ENCODE results near the gene PAAF1.

The PAAF1 gene

DNA sequence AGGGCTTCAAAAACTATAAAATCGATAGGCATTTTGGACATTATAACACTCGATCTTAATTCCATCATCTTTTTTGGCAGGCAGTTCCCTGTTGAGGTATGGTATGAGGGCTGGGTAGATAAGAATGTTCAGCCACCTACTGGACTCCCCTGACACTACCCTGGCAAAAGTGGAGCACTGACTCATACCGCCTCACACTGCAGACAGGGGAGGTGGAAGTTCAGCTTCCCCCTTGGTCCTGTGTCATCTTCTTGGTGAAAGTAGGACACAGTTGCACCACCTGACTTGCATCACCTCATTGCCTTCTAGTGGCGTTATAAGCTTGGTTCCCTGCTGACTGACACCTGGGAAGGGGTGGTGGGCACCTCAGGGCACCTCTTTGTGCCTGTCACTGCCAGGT, 30.4 kb downstream of the PAAF1 start:
- no peak overlapping the region for H3K4me3 ChIP-seq (ENCODE audit: low read length)
- peak; percentile 23 for DNase-seq (ENCODE audit: low read depth)
- TF ChIP-seq, protein P1, sequence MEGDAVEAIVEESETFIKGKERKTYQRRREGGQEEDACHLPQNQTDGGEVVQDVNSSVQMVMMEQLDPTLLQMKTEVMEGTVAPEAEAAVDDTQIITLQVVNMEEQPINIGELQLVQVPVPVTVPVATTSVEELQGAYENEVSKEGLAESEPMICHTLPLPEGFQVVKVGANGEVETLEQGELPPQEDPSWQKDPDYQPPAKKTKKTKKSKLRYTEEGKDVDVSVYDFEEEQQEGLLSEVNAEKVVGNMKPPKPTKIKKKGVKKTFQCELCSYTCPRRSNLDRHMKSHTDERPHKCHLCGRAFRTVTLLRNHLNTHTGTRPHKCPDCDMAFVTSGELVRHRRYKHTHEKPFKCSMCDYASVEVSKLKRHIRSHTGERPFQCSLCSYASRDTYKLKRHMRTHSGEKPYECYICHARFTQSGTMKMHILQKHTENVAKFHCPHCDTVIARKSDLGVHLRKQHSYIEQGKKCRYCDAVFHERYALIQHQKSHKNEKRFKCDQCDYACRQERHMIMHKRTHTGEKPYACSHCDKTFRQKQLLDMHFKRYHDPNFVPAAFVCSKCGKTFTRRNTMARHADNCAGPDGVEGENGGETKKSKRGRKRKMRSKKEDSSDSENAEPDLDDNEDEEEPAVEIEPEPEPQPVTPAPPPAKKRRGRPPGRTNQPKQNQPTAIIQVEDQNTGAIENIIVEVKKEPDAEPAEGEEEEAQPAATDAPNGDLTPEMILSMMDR (conservative IDR thresholded peaks at IDR 0.05; ENCODE audit: low read length): peak; percentile 26

DNA sequence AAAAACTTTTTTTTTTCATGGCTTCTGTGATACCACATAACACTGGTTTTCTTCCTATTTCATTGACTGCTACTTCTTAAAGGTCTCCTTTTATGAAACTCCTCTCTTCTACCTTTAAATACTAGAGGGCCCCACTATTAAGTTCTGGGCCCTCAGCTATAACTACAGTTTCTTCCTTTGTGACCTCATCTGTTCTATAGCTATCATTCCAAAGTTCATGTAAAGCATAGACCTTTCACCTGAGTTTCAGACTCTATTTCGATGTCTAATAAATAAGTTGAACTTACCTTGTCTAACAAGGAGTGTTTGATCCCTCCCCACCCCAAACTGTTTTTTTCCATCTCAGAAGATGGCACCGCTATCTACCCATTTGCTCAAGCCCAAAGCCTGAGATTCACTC, 35.2 kb downstream of the PAAF1 start:
- DNase-seq (ENCODE audit: low read depth): no peak
- TF ChIP-seq, protein P1 (conservative IDR thresholded peaks at IDR 0.05; ENCODE audit: low read length): no peak
- H3K4me3 ChIP-seq (ENCODE audit: low read length): no peak overlapping the region

DNA sequence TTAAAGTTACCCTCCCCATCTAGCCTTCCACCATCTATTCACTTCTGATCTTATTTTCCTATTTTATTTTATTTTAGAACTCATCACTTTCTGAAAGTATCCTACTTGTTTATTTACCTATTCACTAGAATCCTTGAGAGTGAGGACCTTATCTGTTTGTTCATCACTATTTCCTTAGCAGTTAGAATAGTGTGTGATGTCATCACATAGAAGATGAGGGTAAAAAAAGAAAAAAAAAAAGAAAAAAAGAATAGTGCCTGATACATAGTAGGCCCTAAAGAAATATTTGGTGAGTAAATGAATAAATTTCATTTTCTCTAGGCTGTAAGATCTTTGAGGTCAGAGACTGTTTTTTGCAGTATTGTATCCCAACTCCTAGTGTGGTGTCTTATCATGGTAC, 36.7 kb downstream of the PAAF1 start:
- H3K4me3 ChIP-seq (ENCODE audit: low read length): no peak overlapping the region
- no peak for DNase-seq (ENCODE audit: low read depth)
- TF ChIP-seq, protein P1 (conservative IDR thresholded peaks at IDR 0.05; ENCODE audit: low read length): no peak

DNA sequence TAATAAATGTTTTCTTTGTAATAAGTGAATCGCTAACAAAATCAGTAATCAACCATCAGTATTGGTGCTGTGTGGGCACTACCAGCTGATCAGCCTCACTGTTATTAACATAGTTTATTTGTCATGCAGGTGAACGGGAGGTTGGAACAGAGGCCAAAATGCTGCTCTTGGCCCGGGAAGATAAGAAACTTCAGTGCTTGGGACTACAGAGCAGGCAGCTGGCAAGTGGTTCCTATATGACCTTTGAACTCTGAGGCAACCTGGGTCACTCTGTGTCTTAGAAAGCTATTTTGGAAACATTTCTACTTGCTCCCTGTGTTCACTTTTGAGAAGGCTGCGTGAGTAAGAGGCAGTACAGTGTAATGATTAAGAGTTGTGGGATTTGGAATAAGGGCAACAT, 37.5 kb downstream of the PAAF1 start:
- TF ChIP-seq, protein P1 (conservative IDR thresholded peaks at IDR 0.05; ENCODE audit: low read length): no peak
- no peak overlapping the region for H3K4me3 ChIP-seq (ENCODE audit: low read length)
- DNase-seq (ENCODE audit: low read depth): no peak

DNA sequence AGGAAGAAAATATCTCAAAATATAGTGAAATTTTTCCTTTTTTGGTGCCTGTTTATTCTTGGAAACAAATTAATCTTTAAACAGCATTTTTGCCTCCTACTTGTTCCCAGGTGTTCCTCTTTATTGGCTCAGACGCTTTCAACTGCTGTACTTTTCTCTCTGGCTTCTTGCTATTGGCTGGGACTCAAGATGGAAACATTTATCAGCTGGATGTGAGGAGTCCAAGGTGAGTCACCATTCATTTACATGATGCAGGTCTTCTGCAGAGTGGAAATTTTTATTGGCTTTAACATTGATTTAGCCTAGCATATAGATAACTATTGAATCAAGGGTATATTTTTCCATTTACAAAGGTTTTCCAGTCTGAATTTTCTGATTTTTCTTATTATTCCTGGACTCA, 39.6 kb downstream of the PAAF1 start:
- no peak for DNase-seq (ENCODE audit: low read depth)
- no peak overlapping the region for H3K4me3 ChIP-seq (ENCODE audit: low read length)
- TF ChIP-seq, protein P1 (conservative IDR thresholded peaks at IDR 0.05; ENCODE audit: low read length): no peak

DNA sequence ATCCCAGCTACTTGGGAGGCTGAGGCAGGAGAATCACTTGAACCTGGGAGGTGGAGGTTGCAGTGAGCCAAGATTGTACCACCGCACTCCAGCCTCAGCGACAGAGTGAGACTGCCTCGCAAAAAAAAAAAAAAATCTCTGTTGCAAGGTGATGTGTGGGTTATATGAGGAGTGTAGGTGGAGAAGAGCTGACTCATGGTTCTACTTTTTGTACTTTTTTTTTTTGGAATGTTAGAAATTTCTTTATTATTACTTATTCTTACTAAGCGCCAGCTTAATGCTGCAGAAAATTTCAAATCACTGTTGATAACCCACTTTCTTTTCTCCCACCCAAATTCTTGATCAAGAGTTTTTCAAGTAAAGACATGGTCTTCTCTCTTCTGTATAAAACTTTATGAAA, 44.4 kb downstream of the PAAF1 start:
- TF ChIP-seq, protein P1 (conservative IDR thresholded peaks at IDR 0.05; ENCODE audit: low read length): no peak
- DNase-seq (ENCODE audit: low read depth): no peak

DNA sequence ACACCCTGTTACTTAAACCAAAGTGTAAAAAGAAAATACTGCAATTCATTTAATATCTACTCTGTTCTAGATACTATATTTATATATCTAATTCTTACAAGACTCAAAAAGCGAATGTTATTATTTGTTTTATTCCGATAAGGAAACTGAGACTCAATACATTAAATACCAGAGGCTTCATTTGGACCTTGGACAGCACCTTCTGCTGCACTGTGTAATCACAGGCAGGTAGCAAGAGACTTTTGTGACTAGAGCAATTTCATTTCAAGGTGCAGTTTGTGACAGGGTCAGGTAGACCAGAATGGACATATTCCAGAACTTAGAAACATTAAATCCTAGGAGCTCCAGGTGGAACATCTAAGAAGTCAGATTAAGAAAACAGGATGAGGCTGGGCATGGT, 52.6 kb downstream of the PAAF1 start:
- H3K4me3 ChIP-seq (ENCODE audit: low read length): no peak overlapping the region
- TF ChIP-seq, protein P1 (conservative IDR thresholded peaks at IDR 0.05; ENCODE audit: low read length): no peak
- no peak for DNase-seq (ENCODE audit: low read depth)

More for the DNA sequence above, 44.4 kb downstream of the PAAF1 start:
- no peak overlapping the region for H3K4me3 ChIP-seq (ENCODE audit: low read length)

All from AG10803 (cell line).